T-helper 1 cell treated with Interleukin-12 subunit alpha and Interleukin-12 subunit beta and Interleukin-4 antibody, amounts not matched to agents 30 μg/mL and 1 μg/mL, for 36 hours (primary cell): ENCODE results near the gene EIF5A.
"Not testable (repeated sequence)": the region's sequence is repeated elsewhere in the genome, so short reads cannot be mapped to it uniquely, and the experiment has no call there.

Experiments
- H3K27ac Mint-ChIP-seq: one replicate; pipeline ENCODE4 v1.8.0; 2021; ENCODE audit warnings: mild to moderate bottlenecking, mixed read lengths
- H3K27me3 Mint-ChIP-seq: one replicate; pipeline ENCODE4 v1.8.0; 2021; ENCODE audit warnings: low read depth, mixed read lengths
- H3K36me3 Mint-ChIP-seq: one replicate; pipeline ENCODE4 v1.8.0; 2021; ENCODE audit warnings: low read depth, mixed read lengths
- H3K4me1 Mint-ChIP-seq: one replicate; pipeline ENCODE4 v1.8.0; 2021; ENCODE audit warnings: low read depth, mixed read lengths
- H3K4me3 Mint-ChIP-seq: one replicate; pipeline ENCODE4 v1.8.0; 2021; ENCODE audit warnings: mild to moderate bottlenecking, moderate library complexity, mixed read lengths
- H3K9me3 Mint-ChIP-seq: one replicate; pipeline ENCODE4 v1.8.0; 2021; ENCODE audit warnings: mixed read lengths

The EIF5A gene

GRCh38 chr17:7328840-7329373 lies 21.5 kb downstream of the EIF5A start, which contains the start of gene NEURL4:
TSS of gene NEURL4 (minus strand) at chr17:7329335. CDS start at chr17:7329312, 23 bp downstream.
- H3K27me3 Mint-ChIP-seq: no peaks in the 10 kb centered on the region
- peaks cover 27% of the 10 kb centered on the region for H3K4me1 Mint-ChIP-seq

DNA sequence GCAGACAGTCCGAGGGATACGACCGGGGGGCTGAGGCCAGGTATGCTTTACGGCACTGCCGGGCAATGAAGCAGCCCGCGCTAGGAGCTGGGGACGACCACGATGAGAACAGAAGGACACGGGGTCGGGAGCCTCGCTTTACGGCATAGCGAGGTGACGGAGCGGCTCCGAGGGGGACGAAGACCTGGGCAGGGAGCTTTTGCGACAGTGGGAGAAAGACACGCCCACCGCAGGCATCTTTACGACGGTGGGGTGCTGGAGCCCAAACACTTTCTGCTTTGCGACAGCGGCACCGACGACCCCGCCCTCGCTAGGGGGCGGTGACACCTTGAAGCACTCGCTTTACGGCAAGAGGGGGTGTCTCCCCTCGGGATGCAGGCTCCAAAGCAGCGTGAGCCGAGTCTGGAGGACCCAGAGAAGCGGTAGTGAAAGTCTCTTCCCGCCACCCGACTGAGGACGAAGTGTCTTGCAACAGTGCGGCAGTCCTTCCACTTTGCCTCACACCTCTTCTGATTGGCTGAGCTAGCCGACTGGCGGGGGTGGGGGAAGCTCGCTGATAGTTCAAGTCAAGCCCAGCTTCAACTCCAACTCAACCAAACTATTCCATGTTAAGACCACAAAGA lies 22.1 kb downstream of the EIF5A start:
- Mint-ChIP-seq H3K27ac (peak overlapping the region; percentile 88), H3K4me3 (peak overlapping the region; percentile 86), H3K4me1 (peaks cover 24% of the 10 kb centered on the region), H3K9me3 (no peaks in the 10 kb centered on the region), H3K36me3 (no peaks in the 10 kb centered on the region), H3K27me3 (no peaks in the 10 kb centered on the region)

More at GRCh38 chr17:7328840-7329373, 21.5 kb downstream of the EIF5A start, which contains the start of gene NEURL4:
- Mint-ChIP-seq H3K27ac (peak within 1 kb of the TSS; percentile 88), H3K9me3 (no peaks in the 10 kb centered on the region), H3K36me3 (peaks cover 4% of the 10 kb centered on the region), H3K4me3 (peak within 1 kb of the TSS; percentile 87)

GRCh38 chr17:7329997-7330637 lies 22.7 kb downstream of the EIF5A start:
- H3K4me1 Mint-ChIP-seq: peaks cover 25% of the 10 kb centered on the region
- H3K27ac Mint-ChIP-seq: peak overlapping the region; percentile 88
- no peaks in the 10 kb centered on the region for H3K9me3 Mint-ChIP-seq
- H3K27me3 Mint-ChIP-seq: no peaks in the 10 kb centered on the region
- no peaks in the 10 kb centered on the region for H3K36me3 Mint-ChIP-seq
- H3K4me3 Mint-ChIP-seq: peak overlapping the region; percentile 86

- H3K27ac Mint-ChIP-seq: no peak overlapping the region
- no peaks in the 10 kb centered on the region for H3K9me3 Mint-ChIP-seq
- peak overlapping the region; percentile 86 for H3K4me3 Mint-ChIP-seq
- H3K4me1 Mint-ChIP-seq: peaks cover 30% of the 10 kb centered on the region
- H3K27me3 Mint-ChIP-seq: no peaks in the 10 kb centered on the region
- H3K36me3 Mint-ChIP-seq: no peaks in the 10 kb centered on the region
Measured at GRCh38 chr17:7330638-7331015, 23.2 kb downstream of the EIF5A start.

- peak overlapping the region; percentile 71 for H3K27ac Mint-ChIP-seq
- peak overlapping the region; percentile 21 for H3K4me3 Mint-ChIP-seq
- H3K4me1 Mint-ChIP-seq: peaks cover 37% of the 10 kb centered on the region
- no peaks in the 10 kb centered on the region for H3K9me3 Mint-ChIP-seq
- H3K36me3 Mint-ChIP-seq: peaks cover 3% of the 10 kb centered on the region
- no peaks in the 10 kb centered on the region for H3K27me3 Mint-ChIP-seq
Measured at GRCh38 chr17:7332111-7332510, 24.7 kb downstream of the EIF5A start.

DNA sequence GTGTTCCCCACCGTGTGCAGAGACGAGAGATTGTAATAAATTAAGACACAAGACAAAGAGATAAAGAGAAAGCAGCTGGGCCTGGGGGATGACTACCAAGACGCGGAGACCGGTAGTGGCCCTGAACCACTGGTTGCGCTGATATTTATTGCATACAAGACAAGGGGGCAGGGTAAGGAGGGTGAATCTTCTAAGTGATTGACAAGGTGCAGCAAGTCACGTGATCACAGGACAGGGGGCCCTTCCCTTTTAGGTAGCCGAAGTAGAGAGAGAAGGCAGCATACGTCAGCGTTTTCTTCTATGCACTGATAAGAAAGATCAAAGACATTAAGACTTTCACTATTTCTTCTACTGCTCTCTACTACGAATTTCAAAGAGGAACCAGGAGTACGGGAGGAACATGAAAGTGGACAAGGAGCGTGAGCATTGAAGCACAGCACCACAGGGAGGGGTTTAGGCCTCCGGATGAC lies 25.2 kb downstream of the EIF5A start:
- not testable (repeated sequence) for H3K36me3 Mint-ChIP-seq, H3K27me3 Mint-ChIP-seq, H3K9me3 Mint-ChIP-seq
- Mint-ChIP-seq H3K4me3 (peak overlapping the region; percentile 21), H3K27ac (peak overlapping the region; percentile 71), H3K4me1 (peaks cover 41% of the 10 kb centered on the region)

GRCh38 chr17:7334938-7335538 lies 27.6 kb downstream of the EIF5A start:
- Mint-ChIP-seq H3K27ac (peak overlapping the region; percentile 97), H3K9me3 (no peaks in the 10 kb centered on the region), H3K4me3 (peak overlapping the region; percentile 97), H3K4me1 (peaks cover 37% of the 10 kb centered on the region), H3K36me3 (peaks cover 16% of the 10 kb centered on the region), H3K27me3 (no peaks in the 10 kb centered on the region)

- Mint-ChIP-seq H3K27ac (peak overlapping the region; percentile 97), H3K4me1 (peaks cover 38% of the 10 kb centered on the region), H3K4me3 (peak overlapping the region; percentile 97), H3K36me3 (peaks cover 18% of the 10 kb centered on the region)
- H3K27me3 Mint-ChIP-seq, H3K9me3 Mint-ChIP-seq: not testable (repeated sequence)
Measured at GRCh38 chr17:7335765-7336164, 28.3 kb downstream of the EIF5A start.

- peaks cover 21% of the 10 kb centered on the region for H3K36me3 Mint-ChIP-seq
- H3K4me3 Mint-ChIP-seq: peak within 1 kb of the TSS; percentile 97
- H3K27me3 Mint-ChIP-seq: no peaks in the 10 kb centered on the region
- peak within 1 kb of the TSS; percentile 97 for H3K27ac Mint-ChIP-seq
- H3K4me1 Mint-ChIP-seq: peaks cover 40% of the 10 kb centered on the region
- no peaks in the 10 kb centered on the region for H3K9me3 Mint-ChIP-seq
Measured at GRCh38 chr17:7336240-7337175, 29.1 kb downstream of the EIF5A start, which contains the start of gene ACAP1. TSS of gene ACAP1 (plus strand) at chr17:7336529. CDS start at chr17:7336735, 206 bp downstream.

DNA sequence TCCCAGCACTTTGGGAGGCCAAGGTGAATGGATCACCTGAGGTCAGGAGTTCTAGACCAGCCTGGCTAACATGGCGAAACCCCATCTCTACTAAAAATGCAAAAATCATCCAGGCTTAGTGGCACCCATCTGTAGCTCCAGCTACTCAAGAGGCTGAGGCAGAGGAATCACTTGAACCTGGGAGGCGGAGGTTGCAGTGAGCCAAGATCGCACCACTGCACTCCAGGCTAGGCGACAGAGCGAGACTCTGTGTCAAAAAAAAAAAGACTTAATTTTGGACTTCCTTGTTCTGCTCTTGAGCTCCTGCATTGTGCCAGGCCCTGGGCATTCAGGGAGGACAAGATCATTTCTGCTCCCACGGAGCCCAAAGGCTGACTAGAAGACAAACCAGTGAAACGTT lies 30.2 kb downstream of the EIF5A start:
- not testable (repeated sequence) for H3K27me3 Mint-ChIP-seq, H3K9me3 Mint-ChIP-seq
- Mint-ChIP-seq H3K27ac (peak overlapping the region; percentile 97), H3K4me1 (peaks cover 36% of the 10 kb centered on the region), H3K36me3 (peaks cover 22% of the 10 kb centered on the region), H3K4me3 (peak overlapping the region; percentile 97)

DNA sequence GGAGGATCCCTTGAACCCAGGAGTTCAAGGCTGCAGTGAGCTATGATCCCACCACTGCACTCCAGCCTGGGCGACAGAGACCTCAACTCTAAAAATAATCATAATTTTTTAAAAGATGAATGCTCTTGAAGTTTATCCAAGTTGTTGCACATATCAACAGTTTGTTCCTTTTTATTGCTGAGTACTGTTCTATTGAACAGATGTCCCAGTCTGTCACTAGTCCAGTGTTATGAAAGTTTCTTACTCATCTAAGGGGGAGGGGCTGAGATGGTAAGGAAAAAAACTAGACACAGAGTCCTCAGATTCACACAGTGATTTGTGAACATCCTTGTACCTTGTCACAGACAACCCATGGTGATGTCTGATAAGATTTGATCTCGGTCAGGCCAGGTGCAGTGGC lies 32.8 kb downstream of the EIF5A start:
- Mint-ChIP-seq H3K27me3 (no peaks in the 10 kb centered on the region), H3K4me3 (peak overlapping the region; percentile 68), H3K9me3 (no peaks in the 10 kb centered on the region), H3K4me1 (peaks cover 31% of the 10 kb centered on the region), H3K36me3 (peaks cover 32% of the 10 kb centered on the region), H3K27ac (no peak overlapping the region)

- peak overlapping the region; percentile 63 for H3K27ac Mint-ChIP-seq
- H3K27me3 Mint-ChIP-seq: no peaks in the 10 kb centered on the region
- no peak overlapping the region for H3K4me3 Mint-ChIP-seq
- H3K9me3 Mint-ChIP-seq: no peaks in the 10 kb centered on the region
- H3K36me3 Mint-ChIP-seq: peaks cover 43% of the 10 kb centered on the region
- H3K4me1 Mint-ChIP-seq: peaks cover 24% of the 10 kb centered on the region
Measured at GRCh38 chr17:7341842-7342241, 34.4 kb downstream of the EIF5A start.

GRCh38 chr17:7343250-7343649 lies 35.8 kb downstream of the EIF5A start:
- Mint-ChIP-seq H3K4me3 (no peak overlapping the region), H3K9me3 (no peaks in the 10 kb centered on the region), H3K27ac (no peak overlapping the region), H3K27me3 (no peaks in the 10 kb centered on the region), H3K36me3 (peaks cover 43% of the 10 kb centered on the region), H3K4me1 (peaks cover 21% of the 10 kb centered on the region)
